Activated gamma-delta T cell (primary cell): ENCODE data around the gene SYT9.
"Not testable (repeated sequence)": the region's sequence is repeated elsewhere in the genome, so short reads cannot be mapped to it uniquely, and the experiment has no call there.

ENCODE experiments used
- DNase-seq: peaks from one replicate; lab custom pipeline; 2025; lab: John Stamatoyannopoulos, UW

The SYT9 gene

DNA sequence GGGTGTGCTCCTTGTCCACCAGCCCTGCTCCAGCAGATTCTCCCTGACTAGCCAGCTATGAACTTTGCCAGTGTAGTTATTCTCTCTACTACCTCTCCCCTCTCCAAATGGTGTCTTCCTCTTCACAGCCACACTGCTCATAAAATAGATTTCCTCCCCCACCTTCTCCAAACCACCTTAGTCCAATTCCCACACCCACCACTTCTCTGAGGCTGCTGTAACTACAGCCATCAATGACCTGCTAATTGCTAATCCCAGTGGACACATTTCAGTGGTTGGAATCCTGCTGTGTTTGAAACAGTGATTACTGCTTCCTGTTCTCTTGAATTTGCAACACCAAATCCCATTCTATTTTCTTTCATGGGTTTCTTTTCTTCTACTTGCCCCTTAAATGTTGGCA lies 23.4 kb downstream of the SYT9 start:
- DNase-seq = no peak

DNA sequence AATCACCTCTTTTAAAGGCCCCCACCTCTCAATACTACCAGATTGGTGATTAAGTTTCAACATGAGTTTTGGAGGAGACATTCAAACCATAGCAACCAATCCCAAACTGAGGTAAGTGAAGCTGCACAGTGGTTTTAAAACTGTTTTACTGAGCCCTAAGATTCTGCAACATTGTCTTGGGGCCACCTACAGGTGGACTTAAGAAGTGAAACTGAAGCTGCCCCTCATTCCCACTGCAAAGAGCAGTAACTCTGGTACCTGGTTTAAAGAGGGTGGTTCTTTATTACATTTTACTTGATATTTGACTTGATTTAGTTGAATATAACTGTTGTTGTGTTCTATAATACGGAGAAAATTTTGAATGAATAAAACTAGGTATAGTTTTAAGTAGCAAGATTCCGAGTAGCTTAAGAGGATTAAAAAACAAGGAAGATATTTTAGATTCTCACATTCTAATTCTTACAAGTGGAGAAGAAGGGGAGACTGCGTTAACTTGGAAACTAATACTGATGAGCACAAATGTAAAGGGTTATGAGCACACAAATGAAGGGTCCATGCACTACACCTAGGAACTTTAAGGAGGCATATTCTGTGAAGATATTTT lies 26.7 kb downstream of the SYT9 start:
- DNase-seq = no peak

DNA sequence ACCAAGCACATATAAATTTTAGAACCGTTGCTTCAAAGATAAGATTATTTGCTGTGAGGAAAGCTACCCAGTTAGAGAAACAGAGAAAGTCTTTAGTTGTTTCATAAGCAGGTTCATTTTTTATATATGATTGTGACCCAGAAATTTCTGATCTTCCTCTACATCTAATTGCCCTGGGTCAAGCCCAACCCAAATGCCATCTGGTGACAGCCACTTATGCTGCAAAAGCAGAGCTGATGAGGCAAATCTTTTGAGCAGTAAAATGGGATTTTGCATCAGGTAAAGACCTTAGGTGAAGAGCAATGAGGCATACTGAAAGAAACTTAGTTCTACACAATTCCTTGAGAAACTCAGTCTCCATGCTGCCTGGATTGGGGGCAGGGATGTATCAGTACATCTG lies 28.0 kb downstream of the SYT9 start:
- no peak for DNase-seq

DNA sequence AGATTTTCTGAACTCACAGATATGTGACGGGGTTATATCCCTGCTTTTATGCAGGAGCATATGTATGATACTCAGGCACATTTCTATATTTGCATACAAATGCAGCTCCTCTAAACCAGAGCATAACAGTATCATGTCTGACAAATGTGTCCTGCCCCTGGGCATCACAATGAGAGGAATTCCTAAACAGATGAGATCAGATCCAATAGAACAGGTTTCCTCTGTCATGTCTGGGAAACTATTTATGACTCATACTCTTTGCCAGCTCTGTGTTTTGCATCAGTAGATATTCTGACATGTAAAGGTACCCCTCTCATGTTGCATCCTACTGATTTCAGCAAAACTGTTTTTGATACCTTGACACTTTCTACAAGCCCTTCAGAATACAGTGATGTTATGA lies 29.4 kb downstream of the SYT9 start:
- DNase-seq = no peak

DNA sequence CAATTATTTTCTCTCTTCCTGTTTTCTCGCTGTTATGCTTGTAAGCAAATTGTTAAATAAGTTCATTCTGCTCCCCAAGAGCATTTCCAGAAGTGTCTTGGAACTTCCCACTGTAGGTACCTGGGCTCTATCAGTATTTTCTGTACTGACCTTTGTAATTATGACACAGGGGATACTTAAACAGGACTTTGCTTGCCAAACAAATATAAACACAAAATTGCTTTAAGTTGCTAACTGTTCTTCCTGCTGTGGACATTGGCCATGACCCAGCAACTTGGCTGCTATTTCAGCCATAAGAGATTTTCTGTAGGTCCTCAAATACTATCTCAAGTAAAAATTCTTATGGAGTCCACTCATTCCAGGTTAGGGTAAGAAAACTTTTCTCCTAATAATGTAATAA lies 30.1 kb downstream of the SYT9 start:
- no peak for DNase-seq

DNA sequence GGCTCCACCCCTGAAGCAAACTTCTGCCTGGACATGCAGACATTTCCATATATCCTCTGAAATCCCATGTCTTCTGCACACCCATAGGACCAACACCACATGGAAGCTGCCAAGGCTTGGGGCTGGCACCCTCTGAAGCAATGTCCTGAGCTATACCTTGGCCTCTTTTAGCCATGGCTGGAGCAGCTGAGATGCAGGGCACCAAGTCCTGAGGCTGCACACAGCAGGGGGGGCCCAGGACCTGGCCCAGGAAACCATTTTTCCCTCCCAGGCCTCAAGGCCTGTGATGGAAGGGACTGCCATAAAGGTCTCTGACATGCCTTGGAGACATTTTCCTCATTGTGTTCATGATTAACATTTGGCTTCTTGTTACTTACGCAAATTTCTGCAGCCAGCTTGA lies 34.5 kb downstream of the SYT9 start:
- DNase-seq = no peak

DNA sequence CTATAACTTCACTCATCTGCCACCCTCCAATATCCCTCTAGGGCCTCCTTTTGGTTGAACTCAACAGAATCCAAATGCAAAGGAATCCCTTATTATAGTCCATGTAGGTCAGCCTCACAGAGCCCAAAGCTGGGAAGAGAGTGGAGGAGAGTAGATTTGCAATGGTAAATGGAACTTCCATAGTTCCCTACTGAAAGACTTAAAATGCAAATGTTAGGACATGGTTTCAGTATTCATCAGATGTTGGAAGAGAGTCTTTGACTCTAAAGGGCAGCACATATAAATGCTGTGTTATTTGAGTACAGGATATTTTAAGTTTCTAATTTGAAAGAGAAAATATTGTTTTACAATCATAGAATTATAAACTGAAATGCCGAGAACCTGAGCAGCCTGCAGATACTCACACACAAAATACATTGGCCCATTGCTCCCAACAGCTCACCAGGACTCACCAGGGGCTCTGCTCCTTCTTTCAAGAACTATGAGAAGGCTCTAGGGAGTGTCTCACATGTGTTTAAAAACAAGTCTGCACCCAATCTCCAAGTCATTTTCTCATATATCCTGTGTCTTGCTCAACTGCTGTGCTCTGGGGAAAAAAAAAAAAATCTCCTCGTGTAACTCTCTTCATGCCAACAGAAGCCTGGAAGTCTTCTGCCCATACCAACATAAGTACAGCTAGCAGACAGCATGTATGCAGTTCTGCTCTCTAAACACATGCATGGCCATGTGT lies 39.6 kb downstream of the SYT9 start:
- no peak for DNase-seq

DNA sequence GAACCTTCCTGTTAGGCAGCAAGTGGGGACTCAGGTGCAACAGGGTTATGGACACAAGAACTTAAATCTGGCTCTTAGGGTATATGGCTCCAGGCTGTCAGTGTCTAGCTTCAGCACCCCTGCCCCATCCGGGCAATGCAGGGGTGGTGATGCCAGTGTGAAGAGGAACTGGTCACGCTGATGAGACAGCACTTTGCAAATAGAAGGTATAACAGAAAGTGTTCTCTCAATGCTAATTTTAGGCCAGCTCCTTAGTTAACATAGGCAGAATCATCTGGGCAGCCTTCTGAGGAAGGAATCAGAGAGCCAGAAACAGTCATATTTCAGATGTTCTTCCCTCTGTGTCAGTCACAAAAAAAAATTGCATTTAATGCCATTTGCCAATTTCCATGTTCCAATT lies 41.2 kb downstream of the SYT9 start:
- no peak for DNase-seq

DNA sequence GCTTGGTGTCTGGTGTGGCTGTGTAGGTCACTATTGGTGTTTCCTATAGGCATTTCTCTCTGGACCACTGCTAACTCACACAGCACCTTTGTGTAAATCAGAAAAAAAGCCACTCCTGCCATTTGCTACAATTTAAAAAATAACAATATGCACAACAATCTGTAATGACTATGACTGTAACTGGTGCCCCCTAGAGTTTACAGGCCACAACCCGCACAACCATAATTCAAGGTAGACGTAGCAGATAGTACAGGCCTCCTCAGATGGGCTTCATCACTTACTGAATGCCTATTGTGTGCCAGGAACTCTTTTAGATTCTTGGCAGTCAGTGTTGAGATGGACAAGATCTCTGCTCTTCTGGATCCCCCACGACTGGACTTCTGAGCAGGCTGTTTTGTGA lies 47.7 kb downstream of the SYT9 start:
- no peak for DNase-seq

DNA sequence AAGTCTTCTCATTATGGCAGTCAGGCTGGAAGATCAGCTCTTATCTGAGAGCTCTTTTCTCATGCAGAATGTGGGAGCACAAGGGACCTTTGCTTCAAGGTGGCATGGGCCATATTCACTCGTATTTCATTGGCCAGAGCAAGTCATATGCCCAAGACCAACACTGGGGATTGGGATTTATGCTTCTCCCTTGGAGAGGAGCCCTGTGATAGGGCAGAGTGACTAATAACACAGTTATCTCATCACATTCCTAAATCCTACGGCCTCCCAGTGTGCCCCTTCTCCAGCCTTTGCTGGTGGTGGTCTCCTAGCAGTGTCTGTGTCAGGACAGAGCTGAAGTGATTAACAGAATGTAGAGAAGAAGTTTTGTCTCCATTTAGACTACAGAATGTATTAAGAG lies 48.6 kb downstream of the SYT9 start:
- DNase-seq = no peak

DNA sequence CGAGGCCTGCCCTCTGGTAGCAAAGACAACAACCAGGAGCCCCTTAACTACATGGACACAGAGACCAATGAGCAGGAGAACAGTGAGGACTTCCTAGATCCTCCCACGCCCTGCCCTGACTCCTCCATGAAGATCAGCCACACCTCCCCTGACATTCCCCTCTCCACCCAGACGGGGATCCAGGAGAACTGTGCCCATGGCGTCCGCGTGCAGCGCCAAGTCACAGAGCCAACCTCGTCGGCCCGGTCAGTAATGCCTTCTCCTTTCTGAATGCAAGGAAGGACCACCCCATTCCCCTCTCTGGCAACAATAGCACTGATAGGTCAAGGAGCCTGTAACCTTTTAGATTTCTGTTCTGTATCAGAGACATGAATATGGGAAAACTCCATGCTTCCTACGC lies 51.4 kb downstream of the SYT9 start:
- DNase-seq = no peak

DNA sequence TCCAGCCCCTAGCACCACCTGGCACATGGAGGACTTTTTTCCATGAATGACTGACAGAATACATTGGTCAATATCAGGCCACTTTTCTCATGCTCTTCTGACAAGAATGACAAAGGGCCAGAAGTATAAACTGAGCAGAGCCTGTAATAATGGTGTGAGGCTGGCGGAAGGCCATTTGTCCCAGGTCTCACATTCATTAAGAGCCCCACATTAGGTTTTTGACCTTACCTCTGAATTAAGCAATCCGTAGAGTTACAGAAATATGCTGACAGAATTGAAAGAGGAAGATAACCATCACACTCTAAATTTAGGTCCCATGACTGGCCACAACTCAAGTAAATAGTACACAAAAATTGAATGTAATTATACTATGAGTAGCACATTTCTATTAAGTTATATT lies 55.2 kb downstream of the SYT9 start:
- DNase-seq = no peak

DNA sequence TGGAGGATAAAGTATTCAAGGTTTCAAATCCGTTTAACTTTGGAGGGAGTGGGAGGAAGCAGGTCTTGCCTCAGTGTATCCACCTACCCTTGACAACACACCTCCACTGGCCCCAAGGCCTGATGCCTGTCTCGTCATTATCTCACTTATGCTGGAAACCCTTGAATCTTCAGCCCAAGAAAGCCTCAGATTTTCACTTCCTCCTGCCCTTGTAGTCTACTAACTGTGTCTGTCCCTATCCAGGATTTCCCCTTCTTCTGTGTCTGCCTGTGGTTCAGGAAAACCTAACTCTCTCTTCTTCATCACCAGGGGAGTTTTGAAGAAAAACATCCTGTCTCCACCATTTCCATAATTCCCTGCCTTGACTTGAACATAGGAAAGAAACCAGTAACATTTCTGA lies 56.1 kb downstream of the SYT9 start:
- no peak for DNase-seq

DNA sequence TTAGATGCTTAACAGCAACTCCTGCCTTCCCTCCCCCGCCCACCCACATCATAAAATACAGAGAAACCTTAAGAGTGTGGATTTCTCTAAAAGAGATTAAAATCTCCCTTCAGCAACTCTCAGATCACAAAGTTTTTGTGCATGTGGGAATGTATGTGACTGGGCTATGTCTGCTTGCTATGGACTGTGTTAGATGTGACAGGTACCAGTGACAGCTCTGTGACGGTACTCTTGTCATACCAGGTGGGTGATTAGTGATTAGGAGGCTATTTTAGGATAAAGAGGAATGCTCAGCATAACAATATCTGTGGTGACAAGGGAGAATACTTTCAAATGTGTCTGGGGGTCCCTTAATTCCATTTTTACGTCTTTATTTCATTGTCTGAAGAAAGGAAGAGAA lies 60.2 kb downstream of the SYT9 start:
- DNase-seq = no peak

DNA sequence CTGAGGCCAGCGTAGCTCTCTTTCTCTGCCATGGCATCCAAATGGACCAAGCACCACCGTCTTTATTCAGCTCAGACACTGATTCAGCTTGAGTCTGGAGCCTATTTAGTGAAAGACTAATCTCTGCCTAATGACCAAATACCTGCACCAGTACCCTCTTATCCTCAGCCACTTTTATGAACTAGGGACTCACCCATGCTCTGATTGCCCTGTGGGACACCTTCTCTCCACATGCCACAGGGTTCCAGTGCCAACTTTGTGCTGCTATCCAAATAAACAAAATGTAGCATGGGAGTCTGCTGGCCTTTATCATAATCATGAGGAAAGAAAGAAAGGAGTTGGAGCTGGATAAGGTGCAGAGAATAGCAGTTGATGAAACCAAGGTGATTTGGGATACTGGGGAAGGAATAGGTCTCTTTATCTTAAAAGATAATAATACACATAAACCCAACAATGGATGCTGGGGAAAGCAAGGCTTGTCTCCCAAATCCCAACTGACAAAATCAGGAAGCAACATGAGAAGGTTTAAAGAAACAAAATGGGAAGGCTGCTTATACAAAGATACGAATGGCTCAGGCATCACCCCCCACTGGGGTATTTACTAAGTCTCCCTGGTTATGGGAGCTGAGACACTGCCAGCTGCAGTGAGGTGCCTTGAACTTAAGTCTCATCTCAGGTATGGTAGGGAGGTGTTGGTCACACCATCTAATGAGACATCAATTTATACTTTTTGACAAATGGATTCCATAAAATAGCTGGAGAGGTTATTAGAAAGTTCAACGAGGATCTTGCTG lies 63.3 kb downstream of the SYT9 start:
- no peak for DNase-seq

DNA sequence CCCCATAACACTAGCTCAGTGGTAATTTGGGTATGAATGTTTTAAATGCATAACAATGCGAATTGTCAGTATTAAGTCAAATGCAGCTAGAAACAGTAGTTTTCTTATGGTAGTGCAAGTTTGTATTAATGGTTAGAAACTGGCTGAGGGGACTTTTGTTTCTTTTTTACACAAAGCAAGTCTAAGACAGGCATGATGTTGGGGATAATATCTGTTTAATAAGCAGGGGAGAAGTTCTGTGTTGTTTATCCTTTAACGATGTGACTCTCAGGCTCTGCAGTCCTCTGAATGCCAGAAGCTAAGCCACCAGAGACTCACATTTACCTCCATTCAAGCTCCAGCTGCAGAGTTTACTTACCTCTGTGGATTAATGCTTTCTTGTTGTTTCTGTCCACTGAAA lies 67.8 kb downstream of the SYT9 start:
- DNase-seq = no peak

DNA sequence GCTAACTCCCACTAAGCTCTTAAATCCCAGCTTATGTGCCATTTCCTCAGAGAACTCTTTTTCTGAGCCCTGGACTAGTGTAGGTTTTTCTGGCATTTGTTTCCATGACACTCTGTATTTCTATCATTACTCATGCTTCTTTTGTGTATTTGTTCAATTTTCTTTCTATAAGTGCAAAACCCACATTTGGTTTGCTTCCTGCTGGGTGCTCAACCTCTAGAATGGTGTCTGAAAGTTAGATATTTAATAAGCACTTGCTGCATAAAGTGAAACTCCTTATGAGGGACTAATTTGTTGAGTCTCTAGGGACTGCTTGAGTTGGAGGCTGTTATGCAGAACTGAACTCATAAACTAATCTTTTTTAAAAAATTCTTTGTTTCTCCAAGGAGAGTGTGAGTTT lies 68.6 kb downstream of the SYT9 start:
- no peak for DNase-seq

DNA sequence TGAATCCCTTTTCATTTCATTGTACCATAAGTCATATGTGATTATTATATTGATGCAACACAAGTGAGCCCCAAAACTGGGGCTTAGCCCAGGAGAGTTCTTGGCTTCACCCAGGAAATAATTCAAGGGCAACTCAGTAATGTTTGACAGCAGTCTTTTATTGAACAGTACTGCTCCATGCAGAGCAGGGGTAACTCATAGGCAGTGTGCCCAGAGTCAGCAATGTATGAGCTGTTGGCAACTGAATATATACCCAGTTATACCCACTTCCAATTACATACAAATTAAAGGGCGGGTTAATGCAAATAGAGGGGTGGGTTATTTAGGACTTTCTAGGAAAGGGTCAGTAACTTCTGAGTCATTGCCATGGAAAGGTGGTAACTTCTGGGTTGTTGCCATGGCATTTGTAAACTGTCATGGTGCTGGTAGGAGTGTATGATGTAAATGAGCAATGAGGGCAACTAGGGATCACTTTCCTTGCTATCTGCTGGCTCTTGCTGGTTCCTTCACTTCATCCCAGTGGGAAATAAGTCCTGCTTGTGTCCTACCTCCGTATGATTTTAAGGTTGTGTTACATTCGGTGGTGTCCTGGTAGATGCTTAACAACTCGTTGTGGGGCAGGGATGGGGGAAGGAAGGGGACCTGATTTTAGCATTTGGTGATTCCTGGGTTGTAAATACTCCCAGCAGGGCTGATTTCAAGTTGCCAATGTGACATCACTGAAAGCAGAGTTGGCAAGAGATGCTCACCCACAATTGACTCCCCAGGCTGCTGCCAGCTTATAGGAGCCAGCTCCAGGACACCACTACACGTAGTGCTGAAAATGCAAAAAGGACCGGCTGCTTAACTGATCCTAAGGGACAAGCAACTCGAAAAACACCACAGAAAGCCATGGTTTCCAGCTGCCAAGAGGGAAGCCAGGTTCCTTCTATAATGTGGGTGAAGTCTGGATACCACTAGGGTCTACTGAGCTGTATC lies 70.1 kb downstream of the SYT9 start:
- DNase-seq = no peak

DNA sequence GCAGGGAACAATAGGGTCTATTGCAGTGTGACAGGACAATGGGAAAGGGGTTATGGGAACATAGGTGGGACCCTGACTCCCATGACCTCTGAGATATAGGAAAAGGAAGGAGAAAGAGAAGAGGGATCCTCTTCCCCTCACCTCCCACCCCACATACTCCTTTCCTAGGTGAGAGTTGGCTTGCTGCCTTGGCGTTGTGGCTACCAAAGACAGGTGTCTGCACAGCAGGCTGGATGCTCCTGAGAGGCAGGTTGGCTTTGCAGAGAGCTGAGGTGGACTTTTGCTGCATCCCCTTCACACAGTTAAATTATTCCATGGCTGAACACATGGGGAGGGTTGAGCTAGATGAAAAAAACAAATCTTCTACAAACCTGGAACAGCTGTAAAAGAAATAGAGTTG lies 80.7 kb downstream of the SYT9 start:
- no peak for DNase-seq

DNA sequence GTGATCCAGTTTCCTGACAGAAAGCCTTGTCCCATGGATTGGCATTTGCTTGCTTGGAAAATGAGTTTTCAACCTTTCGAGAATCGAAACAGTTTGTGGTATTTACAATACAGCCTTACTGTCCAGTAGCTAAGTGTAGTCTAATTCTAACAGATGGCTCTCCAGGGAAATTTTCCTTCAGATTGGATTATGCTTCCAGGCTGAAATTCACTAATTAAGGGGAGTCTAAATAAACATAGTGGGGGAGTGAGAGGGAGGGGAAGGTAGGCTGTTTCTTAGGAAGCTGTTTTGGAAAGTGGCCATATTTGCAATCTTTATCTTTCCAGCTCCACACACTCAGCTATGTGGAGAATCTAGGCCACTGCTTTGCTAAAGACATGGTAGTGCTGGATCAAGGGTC lies 81.3 kb downstream of the SYT9 start:
- no peak for DNase-seq

DNA sequence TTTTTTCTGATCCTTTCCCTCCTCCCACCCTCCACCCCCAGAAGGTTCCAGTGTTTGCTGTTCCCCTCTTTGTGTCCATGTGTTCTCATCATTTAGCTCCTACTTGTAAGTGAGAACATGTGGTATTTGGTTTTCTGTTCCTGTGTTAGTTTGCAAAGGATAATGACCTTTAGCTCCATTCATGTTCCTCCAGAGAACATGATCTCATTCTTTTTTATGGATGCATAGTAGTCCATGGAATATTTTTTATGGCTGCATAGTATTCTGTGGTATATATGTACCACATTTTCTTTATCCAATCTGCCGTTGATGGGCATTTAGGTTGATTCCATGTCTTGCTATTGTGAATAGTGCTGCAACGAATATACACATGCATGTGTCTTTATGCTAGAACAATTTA lies 83.7 kb downstream of the SYT9 start:
- DNase-seq = not testable (repeated sequence)

DNA sequence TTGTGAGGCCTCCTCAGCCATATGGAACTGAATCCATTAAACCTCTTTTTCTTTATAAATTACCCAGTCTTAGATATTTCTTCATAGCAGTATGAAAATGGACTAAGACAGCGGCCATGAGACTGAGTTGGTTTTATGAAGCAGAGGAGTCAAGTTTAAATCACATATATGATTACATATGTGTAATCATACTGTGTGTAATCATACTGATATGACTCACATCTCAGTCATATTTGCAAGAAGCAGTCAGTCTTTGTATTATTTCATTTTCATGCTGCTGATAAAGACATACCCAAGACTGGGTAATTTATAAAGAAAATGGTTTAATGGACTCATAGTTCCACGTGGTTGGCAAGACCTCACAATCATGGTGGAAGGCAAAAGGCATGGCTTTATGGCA lies 89.8 kb downstream of the SYT9 start:
- DNase-seq = no peak
